Parathyroid adenoma (tissue), 2 donors: Measurements from ENCODE around the gene VENTX.

Experiments used
- H2AFZ ChIP-seq: fragments of 300-600 bp; sonication (generic); one replicate; pipeline ENCODE4 v1.7.0; 2017; ENCODE audit warnings: antibody characterized with exemption, mild to moderate bottlenecking
- H3K27ac ChIP-seq: fragments of 300-600 bp; sonication (generic); one replicate; pipeline ENCODE4 v1.7.0; 2017
- H3K27me3 ChIP-seq: fragments of 300-600 bp; sonication (generic); one replicate; pipeline ENCODE4 v1.7.0; 2017; ENCODE audit warnings: low read length; ENCODE audit not compliant: control insufficient read depth, insufficient read depth
- H3K36me3 ChIP-seq: fragments of 300-600 bp; sonication (generic); one replicate; pipeline ENCODE4 v1.7.0; 2017; ENCODE audit warnings: low read length; ENCODE audit not compliant: control insufficient read depth, insufficient read depth
- H3K4me1 ChIP-seq: fragments of 300-600 bp; sonication (generic); one replicate; pipeline ENCODE4 v1.7.0; 2017; ENCODE audit warnings: control low read depth
- H3K4me2 ChIP-seq: fragments of 300-600 bp; sonication (generic); one replicate; pipeline ENCODE4 v1.7.0; 2017; ENCODE audit warnings: low read length
- H3K4me3 ChIP-seq: fragments of 300-600 bp; sonication (generic); one replicate; pipeline ENCODE4 v1.7.0; 2017; ENCODE audit warnings: low read depth, low read length
- H3K79me2 ChIP-seq: fragments of 300-600 bp; sonication (generic); one replicate; pipeline ENCODE4 v1.7.0; 2017; ENCODE audit warnings: control low read depth
- H3K9ac ChIP-seq: fragments of 300-600 bp; sonication (generic); one replicate; pipeline ENCODE4 v1.7.0; 2017; ENCODE audit warnings: mild to moderate bottlenecking
- H3K9me3 ChIP-seq: fragments of 300-600 bp; sonication (generic); one replicate; pipeline ENCODE4 v1.7.0; 2017; ENCODE audit warnings: low read length; ENCODE audit not compliant: control insufficient read depth
- CTCF ChIP-seq: fragments of 300-600 bp; sonication (generic); IDR thresholded peaks from one replicate; pipeline ENCODE4 v1.7.0; 2017; ENCODE audit warnings: antibody characterized with exemption, mild to moderate bottlenecking
- donor health status: primary hyperparathyroidism.

VENTX gene

GRCh38 chr10:133207627-133208026 lies 30.0 kb upstream of the VENTX start:
- Histone ChIP-seq H3K4me1 (no peaks in the 10 kb centered on the region), H3K4me3 (no peak overlapping the region), H3K9ac (no peak overlapping the region), H3K27me3 (no peaks in the 10 kb centered on the region), H3K27ac (no peak overlapping the region), H2AFZ (no peak overlapping the region), H3K9me3 (no peaks in the 10 kb centered on the region), H3K79me2 (no peaks in the 10 kb centered on the region), H3K36me3 (no peaks in the 10 kb centered on the region), H3K4me2 (no peak overlapping the region)
- no peak for TF ChIP-seq CTCF

- no peak overlapping the region for H2AFZ ChIP-seq
- no peak overlapping the region for H3K4me3 ChIP-seq
- H3K4me1 ChIP-seq = no peaks in the 10 kb centered on the region
- H3K27ac ChIP-seq = no peak overlapping the region
- H3K36me3 ChIP-seq = no peaks in the 10 kb centered on the region
- no peak overlapping the region for H3K4me2 ChIP-seq
- H3K27me3 ChIP-seq = no peaks in the 10 kb centered on the region
- no peak for TF ChIP-seq CTCF
- H3K79me2 ChIP-seq = no peaks in the 10 kb centered on the region
- no peaks in the 10 kb centered on the region for H3K9me3 ChIP-seq
- no peak overlapping the region for H3K9ac ChIP-seq
Observed at GRCh38 chr10:133208466-133208865, 29.2 kb upstream of the VENTX start.

GRCh38 chr10:133209117-133209516 lies 28.5 kb upstream of the VENTX start:
- Histone ChIP-seq H3K79me2 (no peaks in the 10 kb centered on the region), H2AFZ (no peak overlapping the region), H3K4me1 (no peaks in the 10 kb centered on the region), H3K27me3 (no peaks in the 10 kb centered on the region), H3K9ac (no peak overlapping the region), H3K4me3 (no peak overlapping the region), H3K36me3 (no peaks in the 10 kb centered on the region), H3K9me3 (no peaks in the 10 kb centered on the region), H3K27ac (no peak overlapping the region), H3K4me2 (no peak overlapping the region)
- no peak for TF ChIP-seq CTCF

GRCh38 chr10:133209641-133210040 lies 28.0 kb upstream of the VENTX start:
- Histone ChIP-seq H3K4me1 (no peaks in the 10 kb centered on the region), H3K27ac (no peak overlapping the region), H3K36me3 (no peaks in the 10 kb centered on the region), H3K4me2 (no peak overlapping the region), H3K27me3 (no peaks in the 10 kb centered on the region), H3K9me3 (no peaks in the 10 kb centered on the region), H3K4me3 (no peak overlapping the region), H2AFZ (no peak overlapping the region), H3K79me2 (no peaks in the 10 kb centered on the region), H3K9ac (no peak overlapping the region)
- TF ChIP-seq CTCF = no peak

GRCh38 chr10:133210398-133211140 lies 27.1 kb upstream of the VENTX start:
- no peaks in the 10 kb centered on the region for H3K79me2 ChIP-seq
- no peak overlapping the region for H3K27ac ChIP-seq
- no peak overlapping the region for H3K4me2 ChIP-seq
- no peak overlapping the region for H2AFZ ChIP-seq
- no peak for TF ChIP-seq CTCF
- no peaks in the 10 kb centered on the region for H3K9me3 ChIP-seq
- H3K4me1 ChIP-seq = no peaks in the 10 kb centered on the region
- no peaks in the 10 kb centered on the region for H3K36me3 ChIP-seq
- H3K4me3 ChIP-seq = no peak overlapping the region
- H3K9ac ChIP-seq = no peak overlapping the region
- H3K27me3 ChIP-seq = no peaks in the 10 kb centered on the region
